MM.1S (cell line): Measurements from ENCODE around the gene PRKCB.

Experiments
- EZH2 ChIP-seq: fragments of 300-600 bp; sonication (generic); optimal IDR thresholded peaks from 2 replicates; pipeline ENCODE3; 2017; ENCODE audit warnings: low read depth, mild to moderate bottlenecking, antibody characterized with exemption, low read length, mixed read lengths
- TF ChIP-seq, protein P1 (sequence below): fragments of 300-600 bp; sonication (generic); IDR thresholded peaks from 2 replicates; pipeline ENCODE4 v1.5.1; 2016; ENCODE audit warnings: antibody characterized with exemption, low read length, mixed read lengths

DNA sequence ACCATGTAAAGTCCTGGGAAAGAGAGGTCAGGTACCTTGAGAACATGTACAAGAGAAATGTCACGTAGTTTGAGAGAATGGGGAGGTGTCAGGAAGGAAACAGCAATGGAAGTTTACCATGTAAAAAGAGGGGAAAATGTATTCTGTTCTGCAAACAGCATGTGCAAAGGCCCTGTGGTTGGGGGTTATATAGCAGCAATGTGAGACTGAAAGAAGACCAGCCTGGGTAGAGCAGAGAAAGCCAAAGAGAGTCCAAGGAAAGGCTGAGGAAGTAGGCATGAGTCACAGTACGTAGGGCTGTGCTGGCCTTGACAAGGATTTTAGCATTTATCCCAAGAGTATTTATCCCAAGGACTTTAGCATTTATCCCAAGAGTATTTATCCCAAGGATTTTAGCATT lies 279.1 kb downstream of the PRKCB start:
- TF ChIP-seq, protein P1, sequence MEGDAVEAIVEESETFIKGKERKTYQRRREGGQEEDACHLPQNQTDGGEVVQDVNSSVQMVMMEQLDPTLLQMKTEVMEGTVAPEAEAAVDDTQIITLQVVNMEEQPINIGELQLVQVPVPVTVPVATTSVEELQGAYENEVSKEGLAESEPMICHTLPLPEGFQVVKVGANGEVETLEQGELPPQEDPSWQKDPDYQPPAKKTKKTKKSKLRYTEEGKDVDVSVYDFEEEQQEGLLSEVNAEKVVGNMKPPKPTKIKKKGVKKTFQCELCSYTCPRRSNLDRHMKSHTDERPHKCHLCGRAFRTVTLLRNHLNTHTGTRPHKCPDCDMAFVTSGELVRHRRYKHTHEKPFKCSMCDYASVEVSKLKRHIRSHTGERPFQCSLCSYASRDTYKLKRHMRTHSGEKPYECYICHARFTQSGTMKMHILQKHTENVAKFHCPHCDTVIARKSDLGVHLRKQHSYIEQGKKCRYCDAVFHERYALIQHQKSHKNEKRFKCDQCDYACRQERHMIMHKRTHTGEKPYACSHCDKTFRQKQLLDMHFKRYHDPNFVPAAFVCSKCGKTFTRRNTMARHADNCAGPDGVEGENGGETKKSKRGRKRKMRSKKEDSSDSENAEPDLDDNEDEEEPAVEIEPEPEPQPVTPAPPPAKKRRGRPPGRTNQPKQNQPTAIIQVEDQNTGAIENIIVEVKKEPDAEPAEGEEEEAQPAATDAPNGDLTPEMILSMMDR, result no peak
- TF ChIP-seq EZH2, result no peak
